GM10266 (cell line): ENCODE measurements around the gene CARM1.

Source experiments
- DNase-seq: peaks from one replicate; pipeline ENCODE4 v3.0.0; 2012; ENCODE audit errors: extremely low spot score
- CTCF ChIP-seq: IDR thresholded peaks from 2 replicates; pipeline ENCODE4 v1.5.1; 2012; ENCODE audit warnings: mild to moderate bottlenecking, low read depth; ENCODE audit not compliant: control insufficient read depth, insufficient read depth; ENCODE audit errors: missing control alignments

The CARM1 gene

GRCh38 chr19:10882108-10882457, 10.7 kb downstream of the CARM1 start:
- DNase-seq, result no peak
- TF ChIP-seq CTCF, result no peak

DNA sequence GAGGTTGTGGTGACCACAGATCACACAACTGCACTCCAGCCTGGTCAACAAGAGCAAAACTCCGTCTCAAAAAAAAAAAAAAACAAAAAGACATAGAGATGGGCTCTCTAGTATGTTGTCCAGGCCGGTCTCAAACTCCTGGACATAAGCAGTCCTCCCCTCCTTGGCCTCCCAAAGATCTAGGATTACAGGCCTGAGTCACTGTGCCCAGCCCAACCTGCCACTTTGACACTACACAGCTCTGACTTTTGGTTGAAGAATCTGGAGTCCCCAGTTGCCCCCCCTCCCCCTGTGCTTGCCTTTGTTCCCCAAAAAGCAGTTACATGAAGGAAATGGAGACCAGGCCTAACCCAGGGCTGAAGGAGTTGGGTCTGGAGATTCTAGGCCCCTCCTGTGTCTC, 12.9 kb downstream of the CARM1 start:
- DNase-seq, result no peak
- TF ChIP-seq CTCF, result no peak

GRCh38 chr19:10885201-10886169, 14.1 kb downstream of the CARM1 start:
- no peak for DNase-seq
- no peak for TF ChIP-seq CTCF

DNA sequence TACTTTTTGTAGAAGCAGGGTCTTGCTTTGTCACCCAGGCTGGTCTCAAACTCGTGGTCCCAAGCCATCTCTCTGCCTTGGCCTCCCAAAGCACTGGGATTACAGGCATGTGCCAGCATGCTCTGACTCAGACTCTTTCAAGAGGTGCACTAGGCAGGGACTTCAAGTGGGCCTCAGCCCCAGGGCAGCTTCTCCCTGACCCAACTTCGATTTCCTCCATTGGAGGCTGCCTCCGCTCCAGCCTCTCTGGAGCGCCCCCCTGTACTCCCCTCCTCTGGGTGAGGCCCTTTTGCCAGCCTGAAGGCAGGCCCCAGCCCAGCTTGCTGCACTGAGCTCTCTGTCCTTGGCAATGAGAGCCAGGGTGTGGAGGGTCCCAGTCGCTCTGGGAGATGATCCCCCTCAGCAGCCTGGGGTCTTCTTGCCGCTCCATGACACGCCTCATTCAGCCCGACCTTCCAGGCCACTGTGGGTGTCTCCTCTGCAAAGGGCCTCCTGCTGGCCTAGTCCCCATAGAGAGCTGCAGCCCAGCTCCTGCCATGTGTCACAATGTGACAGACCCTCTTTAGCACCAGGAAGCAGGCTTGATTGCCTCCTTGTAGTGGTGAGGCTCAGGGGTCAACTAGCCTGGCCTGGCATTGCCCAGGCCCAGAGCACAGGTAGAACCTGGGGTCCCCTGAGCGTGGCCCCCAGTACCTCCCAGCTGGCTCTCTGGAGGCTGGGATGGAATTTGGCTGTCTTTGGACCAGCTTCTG, 16.4 kb downstream of the CARM1 start:
- TF ChIP-seq CTCF, result no peak
- DNase-seq, result no peak

- no peak for DNase-seq
- TF ChIP-seq CTCF, result no peak
Measured at GRCh38 chr19:10888421-10888866, 17.1 kb downstream of the CARM1 start.

GRCh38 chr19:10889880-10890279, 18.5 kb downstream of the CARM1 start:
- no peak for TF ChIP-seq CTCF

GRCh38 chr19:10891405-10892086, 20.2 kb downstream of the CARM1 start:
- no peak for DNase-seq
- no peak for TF ChIP-seq CTCF

More at GRCh38 chr19:10889880-10890279, 18.5 kb downstream of the CARM1 start:
- no peak for DNase-seq
